ENCODE results near the gene SH3YL1.

- TF ChIP-seq CTCF (IDR thresholded peaks at IDR 0.05) (no peak), POLR2AphosphoS5 (IDR thresholded peaks at IDR 0.05; ENCODE audit: low read depth, low read length) (no peak), TCF7L2 (IDR thresholded peaks at IDR 0.05; ENCODE audit: low read depth, low read length) (no peak), SIN3A (IDR thresholded peaks at IDR 0.05; ENCODE audit: borderline replicate concordance, insufficient read depth, low read depth, low read length) (no peak), REST (IDR thresholded peaks at IDR 0.05; ENCODE audit: insufficient read depth in 1 of 2, low read depth in 2 of 2, low read length in 1 of 2) (no peak)
These were observed 39.7 kb downstream of the SH3YL1 start for GRCh38 chr2:223971-224760.

Measured in Panc1 (cell line).